A549 (cell line): Measurements from ENCODE around the gene MECR.

Source experiments
- CTCF ChIP-seq: fragments of >200 bp; sonication (Bioruptor Twin); formaldehyde crosslinking; IDR thresholded peaks from 3 replicates; pipeline ENCODE4 v1.5.1; 2016
- EP300 ChIP-seq, 2 experiments: fragments of >200 bp; sonication (Bioruptor Twin); formaldehyde crosslinking; IDR thresholded peaks; 2 replicates in 1 of 2; 3 replicates in 1 of 2; pipeline ENCODE4 v1.6.1; 2016 to 2017
- HDAC2 ChIP-seq: fragments of 200-600 bp; sonication (generic); IDR thresholded peaks from 2 replicates; pipeline ENCODE4 v1.6.1; 2016
- MAX ChIP-seq: IDR thresholded peaks from 2 replicates; pipeline ENCODE4 v1.6.1; 2012
- PBX3 ChIP-seq: IDR thresholded peaks from 2 replicates; pipeline ENCODE4 v1.6.1; 2012
- POLR2A ChIP-seq: IDR thresholded peaks from 2 replicates; pipeline ENCODE4 v1.6.1; 2012; ENCODE audit warnings: mild to moderate bottlenecking, low read length
- RCOR1 ChIP-seq: fragments of 150-350 bp; IDR thresholded peaks from 2 replicates; pipeline ENCODE4 v1.6.1; 2014; ENCODE audit warnings: antibody characterized with exemption, low read length, low read depth
- REST ChIP-seq: fragments of 200-600 bp; sonication (generic); IDR thresholded peaks from 2 replicates; pipeline ENCODE4 v1.6.1; 2016; ENCODE audit warnings: antibody characterized with exemption, mild to moderate bottlenecking, moderate library complexity
- RFX5 ChIP-seq: fragments of 450-650 bp; IDR thresholded peaks from 2 replicates; pipeline ENCODE4 v1.7.1; 2014; ENCODE audit warnings: antibody characterized with exemption, mild to moderate bottlenecking, moderate library complexity
- RNF2 ChIP-seq: fragments of 200-600 bp; sonication (generic); IDR thresholded peaks from 2 replicates; pipeline ENCODE4 v1.6.1; 2016; ENCODE audit warnings: low read depth, mild to moderate bottlenecking, antibody characterized with exemption, moderate library complexity, borderline replicate concordance
- TP53 ChIP-seq: fragments of 250-450 bp; sonication (Bioruptor Pico); IDR thresholded peaks from 2 replicates; pipeline ENCODE4 v1.5.0; 2021; ENCODE audit warnings: mild to moderate bottlenecking, moderate library complexity
- USF2 ChIP-seq: fragments of 450-650 bp; IDR thresholded peaks from 2 replicates; pipeline ENCODE4 v1.6.1; 2014; ENCODE audit warnings: antibody characterized with exemption

- TF ChIP-seq HDAC2: no peak
- no peak for TF ChIP-seq REST
- no peak for TF ChIP-seq CTCF
- TF ChIP-seq TP53 (CRISPR knock-in tag): no peak
- no peak for TF ChIP-seq RFX5
- no peak for TF ChIP-seq RCOR1
- no peak for TF ChIP-seq POLR2A
- no peak for TF ChIP-seq RNF2
- TF ChIP-seq USF2: no peak
- TF ChIP-seq MAX: no peak
- TF ChIP-seq PBX3: no peak
- TF ChIP-seq EP300 (IDR thresholded peaks at IDR 0.05): no peak
These were observed 36.8 kb downstream of the MECR start for GRCh38 chr1:29193879-29194455.
